GM12878 (cell line): ENCODE data around the gene STX8. TPM values are rescaled to one million over a fixed set of nuclear protein-coding genes. Genes with fewer than 3 reads are reported as not detected.

ENCODE experiments used
- ATAC-seq: fragments of 200-7000 bp; cut with Tn5 transposase; 3 replicates; pipeline ENCODE4 v1.9.1; 2020; ENCODE audit warnings: mild to moderate bottlenecking, moderate library complexity
- BruUV-seq: library from RNA; stranded (reverse); fragments of 400-500 nt; replicated peaks from 2 replicates; lab custom pipeline; 2021; lab: Mats Ljungman, UMichigan
- CTCF ChIA-PET: fragments of 300-600 bp; sonication (Branson Sonifier 250); formaldehyde crosslinking; extraction: SDS; loops from one replicate; lab custom pipeline; 2021; ENCODE audit warnings: inconsistent platforms; lab: Yijun Ruan, JAX
- POLR2A ChIA-PET: fragments of 350-600 bp; formaldehyde crosslinking; extraction: SDS; loops from one replicate; lab custom pipeline; 2021; ENCODE audit warnings: inconsistent platforms; lab: Charles Lee
- RAD21 ChIA-PET: fragments of 300-600 bp; sonication (Branson Sonifier 250); formaldehyde crosslinking; loops from one replicate; lab custom pipeline; 2023; ENCODE audit warnings: antibody characterized with exemption; ENCODE audit not compliant: unreplicated experiment; lab: Charles Lee
- SMC1A ChIA-PET: fragments of 300-600 bp; sonication (Branson Sonifier 250); formaldehyde crosslinking; loops from one replicate; lab custom pipeline; 2023; ENCODE audit not compliant: unreplicated experiment, uncharacterized antibody; lab: Charles Lee
- DNase-seq: peaks from one replicate; pipeline ENCODE4 v3.0.0-alpha.2; 2011; ENCODE audit warnings: low read depth, low spot score
- FAIRE-seq: peaks from 3 replicates; lab custom pipeline; 2011; peaks lifted over from hg19 to GRCh38; lab: Jason Lieb, UNC
- H2AFZ ChIP-seq: 2 replicates; pipeline ENCODE4 v1.6.0; 2011; ENCODE audit warnings: low read depth, low read length, control low read depth; ENCODE audit not compliant: control insufficient read depth
- H3K27ac ChIP-seq: 2 replicates; pipeline ENCODE4 v1.5.1; 2011; ENCODE audit warnings: control low read depth; ENCODE audit not compliant: control insufficient read depth, insufficient read depth
- H3K27me3 ChIP-seq, 2 experiments: replicated peaks in 1 of 2; 2 replicates each; pipeline versions ENCODE4 v1.6.0 to v1.6.1; 2011; ENCODE audit warnings: low read length in 1 of 2; ENCODE audit not compliant: control insufficient read depth in 2 of 2, insufficient read depth in 2 of 2
- H3K36me3 ChIP-seq, 2 experiments: 2 replicates each; pipeline ENCODE4 v1.5.1; 2011; ENCODE audit warnings: low read length in 1 of 2; ENCODE audit not compliant: control insufficient read depth in 2 of 2, insufficient read depth in 2 of 2
- H3K4me1 ChIP-seq: 2 replicates; pipeline ENCODE4 v1.6.1; 2011; ENCODE audit warnings: mild to moderate bottlenecking, low read length, moderate library complexity, mixed read lengths; ENCODE audit not compliant: control insufficient read depth, insufficient read depth
- H3K4me2 ChIP-seq: 2 replicates; pipeline ENCODE4 v1.6.0; 2011; ENCODE audit warnings: control low read depth; ENCODE audit not compliant: control insufficient read depth, insufficient read depth
- H3K4me3 ChIP-seq: fragments of 200-600 bp; sonication (generic); 2 replicates; pipeline ENCODE4 v1.5.1; 2016
- H3K79me2 ChIP-seq: 2 replicates; pipeline ENCODE4 v1.6.0; 2011; ENCODE audit warnings: low read length; ENCODE audit not compliant: control insufficient read depth, insufficient read depth
- H3K9ac ChIP-seq: 2 replicates; pipeline ENCODE4 v1.8.0; 2011; ENCODE audit warnings: low read length, control low read depth, mixed read lengths; ENCODE audit not compliant: control insufficient read depth, insufficient read depth
- H3K9me3 ChIP-seq: replicated peaks from 3 replicates; pipeline ENCODE4 v1.5.1; 2011; ENCODE audit warnings: mild to moderate bottlenecking, low read length; ENCODE audit not compliant: control insufficient read depth, insufficient read depth
- H4K20me1 ChIP-seq: 2 replicates; pipeline ENCODE4 v1.6.0; 2011; ENCODE audit not compliant: control insufficient read depth, insufficient read depth
- CEBPZ ChIP-seq: fragments of 150-350 bp; IDR thresholded peaks from 2 replicates; pipeline ENCODE4 v1.6.1; 2016; ENCODE audit warnings: low read depth, low read length
- ELK1 ChIP-seq: IDR thresholded peaks from 2 replicates; pipeline ENCODE4 v1.6.1; 2012; ENCODE audit warnings: low read depth, low read length, improper control_type of control experiment
- FOS ChIP-seq: IDR thresholded peaks from 3 replicates; pipeline ENCODE4 v1.6.1; 2011; ENCODE audit warnings: borderline replicate concordance; ENCODE audit not compliant: insufficient read length; ENCODE audit errors: extremely low read depth
- FOXK2 ChIP-seq: fragments of 450-650 bp; IDR thresholded peaks from 2 replicates; pipeline ENCODE4 v1.6.1; 2017; ENCODE audit warnings: mild to moderate bottlenecking, moderate library complexity
- GABPA ChIP-seq: IDR thresholded peaks from 2 replicates; pipeline ENCODE4 v1.6.1; 2014; ENCODE audit warnings: antibody characterized with exemption, low read depth, mild to moderate bottlenecking, inconsistent platforms
- HSF1 ChIP-seq: fragments of 150-350 bp; IDR thresholded peaks from 2 replicates; pipeline ENCODE4 v1.6.1; 2014; ENCODE audit warnings: mild to moderate bottlenecking, low read depth, low read length
- IRF3 ChIP-seq: fragments of 450-650 bp; IDR thresholded peaks from 2 replicates; pipeline ENCODE4 v1.6.1; 2014; ENCODE audit warnings: mild to moderate bottlenecking
- MYC ChIP-seq: IDR thresholded peaks from 2 replicates; pipeline ENCODE4 v1.6.1; 2011; ENCODE audit warnings: mild to moderate bottlenecking, low read length, moderate library complexity, inconsistent platforms; ENCODE audit not compliant: insufficient read depth, insufficient replicate concordance, insufficient read length, severe bottlenecking
- NFYA ChIP-seq: IDR thresholded peaks from 2 replicates; pipeline ENCODE4 v1.6.1; 2011; ENCODE audit warnings: low read depth, mild to moderate bottlenecking, low read length, improper control_type of control experiment, borderline replicate concordance
- SP1 ChIP-seq: IDR thresholded peaks from one replicate; pipeline ENCODE4 v1.6.1; 2011; ENCODE audit warnings: low read depth, low read length
- ZBTB4 ChIP-seq: fragments of 450-650 bp; formaldehyde crosslinking; IDR thresholded peaks from 2 replicates; pipeline ENCODE4 v1.4.0; 2022; ENCODE audit warnings: mild to moderate bottlenecking, moderate library complexity
- in situ Hi-C: fragments of 300-500 bp; cut with MboI; formaldehyde crosslinking; loops from 9 replicates; pipeline ENCODE4 v1.14.3; 2018; ENCODE audit warnings: mixed read lengths
- intact Hi-C: fragments of 100-400 bp; cut with micrococcal nuclease; formaldehyde crosslinking; loops from one replicate; pipeline ENCODE4 v1.14.2; 2022; ENCODE audit not compliant: unreplicated experiment
- polyA plus RNA-seq, 11 experiments: library from polyadenylated mRNA; depleted of rRNA in 4 of 11; unstranded in 6 of 11; stranded (reverse) in 5 of 11; fragments of >200 nt; fragmentation: Nextera tagmentation in 4 of 11; fragmentation: Illumina TruSeq in 1 of 11; extraction: Ambion mirVana in 4 of 11; extraction: Trizol in 1 of 11; gene quantifications; 1 replicate in 1 of 11; 2 replicates in 10 of 11; pipeline versions ENCODE4 v1.2.1 to v1.2.3, GENCODE V29; 2011 to 2016; ENCODE audit warnings: inconsistent platforms in 2 of 11, missing spikeins in 2 of 11, low read depth in 1 of 11
- total RNA-seq, 4 experiments: library from RNA; depleted of rRNA in 3 of 4; stranded (reverse); fragments of >200 nt in 3 of 4; fragmentation: Illumina TruSeq in 1 of 4; extraction: Trizol in 1 of 4; gene quantifications; 2 replicates each; pipeline versions ENCODE4 v1.2.1 to v1.2.3, GENCODE V29; 2013 to 2021

Gene STX8
- total and polyA plus RNA-seq, 10 of the 15 experiments (the other 5 are each of a cell fraction or from before 2014, with no cell fraction given), result 47.9 to 151 (median 72.9) TPM

GRCh38 chr17:9215465-9215864 lies 360.2 kb downstream of the STX8 start:
- no peak for FAIRE-seq
- no peaks in the 10 kb centered on the region for H3K4me1 ChIP-seq
- H3K79me2 ChIP-seq, result no peaks in the 10 kb centered on the region
- H3K4me3 ChIP-seq, result no peak overlapping the region
- CTCF ChIA-PET, result interaction anchor here (1.3 kb wide), 1 partner anchor 10 kb away, joined by 4 read pairs; no protein-coding TSS in a partner anchor
- H3K27me3 ChIP-seq, result no peaks in the 10 kb centered on the region; a peak in 1 of 4 replicates
- H3K27ac ChIP-seq, result no peak overlapping the region
- TF ChIP-seq NFYA, result no peak
- TF ChIP-seq ELK1, result no peak
- TF ChIP-seq HSF1, result no peak
- no peak for TF ChIP-seq MYC
- TF ChIP-seq ZBTB4 (CRISPR knock-in tag), result no peak
- no peak for TF ChIP-seq FOXK2
- TF ChIP-seq SP1, result no peak
- TF ChIP-seq GABPA, result no peak
- no peak for TF ChIP-seq CEBPZ
- TF ChIP-seq FOS, result no peak
- no peak for TF ChIP-seq IRF3
- TF ChIP-seq, all 136 proteins: peak for 0
- H3K4me2 ChIP-seq, result no peak overlapping the region
- H3K36me3 ChIP-seq, result no peaks in the 10 kb centered on the region
- intact Hi-C loops, result no loop called here
- ChIA-PET POLR2A (no interaction called here), SMC1A (interaction anchor here (0.6 to 4.5 kb wide), 3 partner anchors 15 to 189 kb away, joined by 3 to 16 read pairs (median 3); no protein-coding TSS in a partner anchor), RAD21 (no interaction called here)
- no peak for ATAC-seq
- in situ Hi-C loops, result no loop called here
- H3K9me3 ChIP-seq, result peaks cover 6% of the 10 kb centered on the region
- H3K9ac ChIP-seq, result no peak overlapping the region
- BruUV-seq, result no TSS peak
- H4K20me1 ChIP-seq, result no peaks in the 10 kb centered on the region
- no peak overlapping the region for H2AFZ ChIP-seq
- DNase-seq, result no peak
